Activated T-cell treated with anti-CD3 and anti-CD28 coated beads, Interleukin-2, amount 50 U/mL, for 72 hours (primary cell): ENCODE results near the gene OGFOD2. TPM values are rescaled to one million over a fixed set of nuclear protein-coding genes. Genes with fewer than 3 reads are reported as not detected.
"Not testable (repeated sequence)": the region's sequence is repeated elsewhere in the genome, so short reads cannot be mapped to it uniquely, and the experiment has no call there.

ENCODE experiments used
- ATAC-seq, 2 donors: fragments of 150-1000 bp; cut with Tn5 transposase; replicated peaks in 1 of 2; 2 replicates each; pipeline ENCODE4 v1.10.0; 2021; ENCODE audit warnings: moderate library complexity in 2 of 2, mild to moderate bottlenecking in 1 of 2
- DNase-seq, 2 donors: peaks; one replicate each; pipeline ENCODE4 v3.0.0; 2021 to 2022; ENCODE audit warnings: mixed read lengths in 1 of 2
- H3K27ac Mint-ChIP-seq: one replicate; pipeline ENCODE4 v1.8.0; 2022; ENCODE audit warnings: mild to moderate bottlenecking, moderate library complexity, mixed read lengths
- H3K27me3 Mint-ChIP-seq: one replicate; pipeline ENCODE4 v1.8.0; 2022; ENCODE audit warnings: low read depth, mixed read lengths
- H3K36me3 Mint-ChIP-seq, 2 donors: one replicate each; pipeline ENCODE4 v1.8.0; 2022; ENCODE audit warnings: mixed read lengths in 2 of 2, mild to moderate bottlenecking in 1 of 2; ENCODE audit not compliant: insufficient read depth in 2 of 2
- H3K4me1 Mint-ChIP-seq: one replicate; pipeline ENCODE4 v1.8.0; 2022; ENCODE audit warnings: low read depth, mixed read lengths
- H3K4me3 Mint-ChIP-seq, 2 donors: one replicate each; pipeline ENCODE4 v1.8.0; 2022; ENCODE audit warnings: mild to moderate bottlenecking in 2 of 2, mixed read lengths in 2 of 2, moderate library complexity in 2 of 2
- H3K9me3 Mint-ChIP-seq, 2 donors: one replicate each; pipeline ENCODE4 v1.8.0; 2022; ENCODE audit warnings: mixed read lengths in 2 of 2
- total RNA-seq, 2 donors: library from RNA; stranded (reverse); gene quantifications; one replicate each; pipeline ENCODE4 v1.2.3, GENCODE V29; 2022

Gene OGFOD2
- total RNA-seq, 2 donors from 2014 or later: 26.6 to 32.5 TPM

GRCh38 chr12:122999196-122999946, 24.3 kb downstream of the OGFOD2 start:
- no peak for ATAC-seq

DNA sequence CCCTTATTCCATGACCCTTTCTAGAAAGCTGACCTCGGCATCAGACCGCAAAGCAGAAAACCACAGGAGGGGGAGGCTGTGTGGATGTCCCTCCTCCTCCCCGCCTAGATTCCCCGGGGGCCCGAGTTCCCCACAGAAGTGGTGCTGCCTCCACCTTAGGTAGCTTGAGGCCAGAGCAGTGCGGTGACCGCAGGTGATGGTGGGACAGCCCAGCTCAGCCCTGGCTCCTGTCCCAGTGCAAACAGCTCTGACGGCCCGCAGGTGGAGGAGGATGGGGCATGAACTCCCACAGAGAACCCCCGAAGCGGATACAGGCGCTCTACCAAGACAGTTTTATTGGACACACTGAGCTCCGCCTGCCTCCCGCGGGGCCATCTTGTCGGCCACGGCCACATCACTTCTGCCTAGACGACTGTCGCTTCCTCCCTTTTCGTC, 25.0 kb downstream of the OGFOD2 start:
- DNase-seq (no peak), ATAC-seq (no peak)
- Mint-ChIP-seq H3K27me3 (no peaks in the 10 kb centered on the region), H3K4me3 (no peak overlapping the region), H3K27ac (no peak overlapping the region), H3K36me3 (no peaks in the 10 kb centered on the region), H3K9me3 (no peaks in the 10 kb centered on the region), H3K4me1 (no peaks in the 10 kb centered on the region)

More at GRCh38 chr12:122999196-122999946, 24.3 kb downstream of the OGFOD2 start:
- H3K27ac Mint-ChIP-seq: no peak overlapping the region
- no peak for DNase-seq
- no peaks in the 10 kb centered on the region for H3K36me3 Mint-ChIP-seq
- H3K4me3 Mint-ChIP-seq: no peak overlapping the region
- H3K4me1 Mint-ChIP-seq: no peaks in the 10 kb centered on the region
- no peaks in the 10 kb centered on the region for H3K9me3 Mint-ChIP-seq
- no peaks in the 10 kb centered on the region for H3K27me3 Mint-ChIP-seq

- Mint-ChIP-seq H3K4me1 (no peaks in the 10 kb centered on the region), H3K4me3 (no peak overlapping the region), H3K27me3 (no peaks in the 10 kb centered on the region), H3K36me3 (no peaks in the 10 kb centered on the region), H3K27ac (no peak overlapping the region), H3K9me3 (no peaks in the 10 kb centered on the region)
- ATAC-seq (no peak), DNase-seq (no peak)
Observed at GRCh38 chr12:123000578-123000977, 25.5 kb downstream of the OGFOD2 start.

- DNase-seq (no peak), ATAC-seq (no peak)
- Mint-ChIP-seq H3K4me1 (no peaks in the 10 kb centered on the region), H3K36me3 (no peaks in the 10 kb centered on the region), H3K4me3 (no peak overlapping the region), H3K27ac (no peak overlapping the region), H3K9me3 (no peaks in the 10 kb centered on the region), H3K27me3 (no peaks in the 10 kb centered on the region)
Observed at GRCh38 chr12:123001464-123001863, 26.4 kb downstream of the OGFOD2 start.

DNA sequence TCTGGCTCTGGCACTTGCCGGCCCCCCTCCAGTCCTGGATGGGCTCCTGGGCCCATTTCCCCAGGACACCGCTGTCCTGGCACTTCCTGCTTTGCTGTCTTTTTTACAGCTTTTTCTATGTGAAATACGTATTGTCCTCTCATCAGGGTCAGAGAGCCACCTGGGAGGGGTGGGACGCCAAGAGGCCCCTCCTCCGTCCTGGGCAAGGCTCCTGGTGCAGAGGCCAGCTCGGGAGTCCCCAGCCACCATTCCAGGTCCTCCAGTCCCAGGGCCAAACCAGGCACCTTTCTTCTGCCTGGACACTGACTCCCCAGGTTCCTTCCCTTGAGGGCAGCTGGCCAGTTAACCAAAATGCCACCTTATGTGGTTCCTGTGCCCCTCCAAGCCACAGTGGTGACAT, 28.2 kb downstream of the OGFOD2 start:
- Mint-ChIP-seq H3K4me3 (no peak overlapping the region), H3K36me3 (no peaks in the 10 kb centered on the region), H3K27ac (no peak overlapping the region), H3K4me1 (no peaks in the 10 kb centered on the region), H3K27me3 (no peaks in the 10 kb centered on the region), H3K9me3 (no peaks in the 10 kb centered on the region)
- no peak for ATAC-seq
- DNase-seq: no peak

GRCh38 chr12:123004287-123004686, 29.2 kb downstream of the OGFOD2 start:
- no peak for ATAC-seq
- Mint-ChIP-seq H3K27me3 (no peaks in the 10 kb centered on the region), H3K9me3 (no peaks in the 10 kb centered on the region), H3K36me3 (no peaks in the 10 kb centered on the region), H3K4me1 (no peaks in the 10 kb centered on the region), H3K4me3 (no peak overlapping the region), H3K27ac (no peak overlapping the region)
- DNase-seq: no peak

DNA sequence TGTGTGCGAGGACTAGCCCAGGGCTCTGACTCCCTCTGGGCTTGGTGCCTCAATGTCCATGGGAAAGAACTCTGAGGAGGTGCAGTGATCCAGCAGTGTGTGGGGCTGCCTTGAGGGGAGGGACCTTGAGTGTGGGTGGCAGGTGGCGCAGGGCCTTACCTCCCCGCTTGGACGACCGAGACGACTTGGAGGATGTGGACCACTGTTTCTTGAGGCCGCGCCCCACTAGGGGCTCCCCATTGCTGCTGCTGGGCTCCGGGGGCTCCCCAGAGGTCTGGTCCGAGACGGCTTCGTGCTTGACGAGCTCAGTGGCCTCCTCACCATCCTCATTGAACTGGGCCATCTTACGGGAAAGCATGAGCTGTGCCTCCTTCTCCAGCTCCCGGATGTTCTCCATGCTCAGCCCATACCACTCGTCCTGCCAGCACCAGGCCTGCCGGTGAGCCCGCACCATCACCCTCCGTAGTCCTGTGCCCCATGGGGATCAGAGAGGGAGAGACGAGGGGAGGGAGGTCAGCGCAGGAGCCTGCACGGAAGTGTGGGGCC, 30.1 kb downstream of the OGFOD2 start:
- no peak for ATAC-seq
- Mint-ChIP-seq H3K27me3 (no peaks in the 10 kb centered on the region), H3K9me3 (no peaks in the 10 kb centered on the region), H3K4me3 (no peak overlapping the region), H3K36me3 (no peaks in the 10 kb centered on the region), H3K27ac (no peak overlapping the region), H3K4me1 (no peaks in the 10 kb centered on the region)
- no peak for DNase-seq

GRCh38 chr12:123006977-123007376, 31.9 kb downstream of the OGFOD2 start:
- ATAC-seq (no peak), DNase-seq (no peak)
- no peaks in the 10 kb centered on the region for H3K9me3 Mint-ChIP-seq
- H3K4me1 Mint-ChIP-seq: no peaks in the 10 kb centered on the region
- no peak overlapping the region for H3K4me3 Mint-ChIP-seq
- no peaks in the 10 kb centered on the region for H3K36me3 Mint-ChIP-seq
- no peak overlapping the region for H3K27ac Mint-ChIP-seq
- no peaks in the 10 kb centered on the region for H3K27me3 Mint-ChIP-seq

DNA sequence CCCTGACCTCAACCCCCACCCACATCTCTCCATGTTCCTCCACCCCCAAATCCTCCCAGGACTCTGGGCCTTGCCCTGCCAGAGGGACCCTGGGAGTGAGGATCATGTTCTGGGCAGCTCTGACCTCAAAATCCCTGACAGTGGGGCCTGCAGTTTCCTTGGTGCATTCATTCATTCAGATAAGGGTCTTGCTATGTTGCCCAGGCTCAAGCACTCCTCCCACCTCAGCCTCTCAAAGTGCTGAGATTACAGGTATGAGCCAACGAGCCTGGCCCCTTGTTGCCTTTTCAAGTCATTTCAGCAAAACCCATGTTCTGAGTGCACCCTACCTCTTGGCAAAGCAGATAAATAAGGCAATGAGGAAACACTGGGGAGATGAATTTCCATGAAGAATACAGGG, 35.1 kb downstream of the OGFOD2 start:
- Mint-ChIP-seq H3K27me3 (no peaks in the 10 kb centered on the region), H3K4me3 (no peak overlapping the region), H3K36me3 (no peaks in the 10 kb centered on the region), H3K4me1 (no peaks in the 10 kb centered on the region), H3K27ac (no peak overlapping the region), H3K9me3 (no peaks in the 10 kb centered on the region)
- ATAC-seq (no peak), DNase-seq (no peak)

GRCh38 chr12:123010681-123011080, 35.6 kb downstream of the OGFOD2 start:
- DNase-seq: no peak
- Mint-ChIP-seq H3K27me3 (no peaks in the 10 kb centered on the region), H3K27ac (no peak overlapping the region), H3K4me1 (no peaks in the 10 kb centered on the region), H3K9me3 (no peaks in the 10 kb centered on the region), H3K4me3 (no peak overlapping the region), H3K36me3 (no peaks in the 10 kb centered on the region)
- ATAC-seq: no peak

DNA sequence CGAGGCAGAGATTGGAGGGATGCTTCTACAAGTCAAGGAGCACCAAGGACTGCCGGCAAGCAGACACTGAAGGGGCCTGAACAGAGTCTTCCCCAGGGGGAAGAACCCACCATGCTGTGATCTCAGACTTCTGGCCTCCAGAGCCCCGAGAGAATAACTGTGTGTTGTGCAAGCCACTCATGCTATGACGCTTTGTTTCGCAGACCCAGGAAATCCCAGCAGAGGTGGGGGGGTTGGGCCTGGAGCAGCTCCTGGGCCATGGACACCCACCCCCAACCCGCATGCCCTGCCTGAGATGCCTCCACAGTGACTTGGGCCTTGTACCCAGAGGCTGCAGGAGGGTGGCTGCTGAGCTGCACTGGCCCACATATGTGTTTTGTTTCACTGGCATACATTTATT, 36.7 kb downstream of the OGFOD2 start:
- no peaks in the 10 kb centered on the region for H3K4me1 Mint-ChIP-seq
- no peaks in the 10 kb centered on the region for H3K9me3 Mint-ChIP-seq
- no peak for ATAC-seq
- no peak overlapping the region for H3K27ac Mint-ChIP-seq
- H3K27me3 Mint-ChIP-seq: no peaks in the 10 kb centered on the region
- DNase-seq: no peak
- H3K36me3 Mint-ChIP-seq: no peaks in the 10 kb centered on the region
- H3K4me3 Mint-ChIP-seq: no peak overlapping the region

GRCh38 chr12:123013185-123014095, 38.4 kb downstream of the OGFOD2 start:
- Mint-ChIP-seq H3K36me3 (no peaks in the 10 kb centered on the region), H3K27me3 (no peaks in the 10 kb centered on the region), H3K9me3 (no peaks in the 10 kb centered on the region), H3K4me1 (no peaks in the 10 kb centered on the region), H3K4me3 (no peak overlapping the region), H3K27ac (no peak overlapping the region)
- DNase-seq: no peak
- no peak for ATAC-seq

GRCh38 chr12:123014473-123014872, 39.4 kb downstream of the OGFOD2 start:
- H3K27ac Mint-ChIP-seq: peak overlapping the region; percentile 74
- not testable (repeated sequence) for H3K27me3 Mint-ChIP-seq, ATAC-seq, H3K4me1 Mint-ChIP-seq, H3K36me3 Mint-ChIP-seq, H3K4me3 Mint-ChIP-seq, DNase-seq, H3K9me3 Mint-ChIP-seq
